ENCODE results near the gene CR1L. TPM values are rescaled to one million over a fixed set of nuclear protein-coding genes. Genes with fewer than 3 reads are reported as not detected.
"Not testable (repeated sequence)": the region's sequence is repeated elsewhere in the genome, so short reads cannot be mapped to it uniquely, and the experiment has no call there.

Gene CR1L
- total RNA-seq, 2 donors from 2014 or later, result not detected

DNA sequence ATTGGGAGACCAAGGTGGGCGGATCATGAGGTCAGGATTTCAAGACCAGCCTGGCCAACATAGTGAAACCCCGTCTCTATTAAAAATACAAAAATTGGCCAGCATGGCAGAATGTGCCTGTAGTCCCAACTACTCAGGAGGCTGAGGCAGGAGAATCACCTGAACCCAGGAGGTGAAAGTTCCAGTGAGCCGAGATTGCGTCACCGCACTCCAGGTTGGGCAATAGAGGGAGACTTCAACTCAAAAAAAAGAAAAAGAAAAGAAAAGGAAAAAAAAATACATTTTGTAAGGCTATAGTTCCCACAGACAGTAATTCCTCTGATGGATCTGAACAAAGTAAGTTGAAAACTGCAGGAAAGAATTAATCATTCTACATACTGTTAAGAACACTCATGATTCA is 58.8 kb downstream of the CR1L start:
- Histone ChIP-seq H3K36me3 (replicated peaks in 1 of 2; ENCODE audit: insufficient read depth in 1 of 2, low read depth in 2 of 2) (no peaks in the 10 kb centered on the region), H3K4me3 (no peak overlapping the region), H3K27me3 (no peaks in the 10 kb centered on the region), H3K9me3 (no peaks in the 10 kb centered on the region), H3K4me1 (no peaks in the 10 kb centered on the region), H3K27ac (no peak overlapping the region)
- DNase-seq (no peak), ATAC-seq (no peak)
- intact Hi-C loops (cut with DNase I), result no loop called here
- no peak for TF ChIP-seq POLR2A (IDR thresholded peaks at IDR 0.05)
- no peak for TF ChIP-seq CTCF (IDR thresholded peaks at IDR 0.05)
- WGBS, 2 donors, result 86 to 90% methylated on average over 5 of the region's 5 CpGs

DNA sequence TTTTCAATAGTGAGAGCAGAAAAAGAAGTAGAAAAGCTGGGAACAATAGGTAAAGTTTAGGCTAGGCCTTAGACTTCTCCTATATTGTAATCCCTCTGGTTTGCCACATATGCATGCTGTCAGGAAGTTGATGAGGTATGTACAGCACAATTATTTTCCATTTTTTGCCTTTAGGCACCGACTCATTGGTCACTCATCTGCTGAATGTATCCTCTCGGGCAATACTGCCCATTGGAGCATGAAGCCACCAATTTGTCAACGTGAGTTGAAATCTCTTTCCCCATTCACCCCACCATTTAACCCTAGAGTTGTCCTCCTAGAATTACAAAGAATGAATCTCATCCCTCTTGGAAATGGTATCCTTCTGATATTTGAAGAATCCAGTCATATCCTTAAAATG is 63.1 kb downstream of the CR1L start:
- ATAC-seq; H3K27me3 ChIP-seq; H3K4me1 ChIP-seq; H3K36me3 ChIP-seq (replicated peaks in 1 of 2; ENCODE audit: insufficient read depth in 1 of 2, low read depth in 2 of 2); H3K4me3 ChIP-seq; H3K9me3 ChIP-seq; H3K27ac ChIP-seq; DNase-seq; intact Hi-C loops (cut with DNase I): not testable (repeated sequence)
- WGBS, 2 donors, result 65 to 71% methylated on average over 3 of the region's 3 CpGs

DNA sequence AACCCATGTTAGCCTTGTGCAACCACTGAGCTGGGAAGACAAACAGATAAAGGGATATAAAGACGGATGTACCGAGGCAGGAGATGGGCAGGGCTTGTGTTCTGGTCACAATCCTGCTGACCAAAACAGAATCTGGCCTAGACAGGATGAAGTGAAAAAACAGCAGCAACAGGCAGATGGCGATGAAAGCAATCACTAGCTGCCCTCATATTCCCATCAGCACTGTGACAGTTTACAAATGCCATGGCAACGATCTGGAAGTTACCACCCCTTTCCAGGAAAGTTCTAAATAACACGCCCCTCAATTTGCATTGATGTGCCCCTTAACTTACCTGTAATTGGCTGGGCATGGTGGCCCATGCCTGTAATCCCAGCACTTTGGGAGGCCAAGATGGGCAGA is 66.4 kb downstream of the CR1L start:
- Histone ChIP-seq H3K36me3 (replicated peaks in 1 of 2; ENCODE audit: insufficient read depth in 1 of 2, low read depth in 2 of 2) (no peaks in the 10 kb centered on the region), H3K4me3 (no peak overlapping the region), H3K27ac (no peak overlapping the region), H3K4me1 (no peaks in the 10 kb centered on the region), H3K9me3 (no peaks in the 10 kb centered on the region), H3K27me3 (no peaks in the 10 kb centered on the region)
- TF ChIP-seq POLR2A (IDR thresholded peaks at IDR 0.05) (no peak), CTCF (IDR thresholded peaks at IDR 0.05) (peak in 4 of 7 experiments; percentile 16 to 38 (median 23))
- intact Hi-C loops (cut with DNase I), result no loop called here
- DNase-seq (peak in 3 of 4 donors; percentile 18 to 50 (median 28)), ATAC-seq (peak; percentile 72)
- 37 to 42% methylated on average over 5 of the region's 5 CpGs for WGBS, 2 donors

DNA sequence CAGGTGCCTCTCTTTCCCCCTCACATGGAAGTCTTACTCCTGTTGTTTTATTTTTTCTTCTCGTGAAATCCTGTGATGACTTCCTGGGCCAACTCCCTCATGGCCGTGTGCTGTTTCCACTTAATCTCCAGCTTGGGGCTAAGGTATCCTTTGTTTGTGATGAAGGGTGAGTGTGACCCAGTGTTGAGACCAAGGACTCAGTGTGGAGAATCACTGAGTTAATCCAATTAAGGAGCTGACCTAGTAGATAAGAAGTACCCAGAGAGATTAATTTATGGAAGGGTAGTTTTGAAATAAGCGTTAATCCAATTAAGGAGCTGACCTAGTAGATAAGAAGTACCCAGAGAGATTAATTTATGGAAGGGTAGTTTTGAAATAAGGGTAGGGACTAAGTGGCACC is 67.8 kb downstream of the CR1L start:
- H3K27me3 ChIP-seq; H3K9me3 ChIP-seq; H3K36me3 ChIP-seq (replicated peaks in 1 of 2; ENCODE audit: insufficient read depth in 1 of 2, low read depth in 2 of 2); intact Hi-C loops (cut with DNase I); H3K27ac ChIP-seq; ATAC-seq; H3K4me1 ChIP-seq; DNase-seq; H3K4me3 ChIP-seq: not testable (repeated sequence)
- 66 to 82% methylated on average over 3 of the region's 3 CpGs for WGBS, 2 donors

DNA sequence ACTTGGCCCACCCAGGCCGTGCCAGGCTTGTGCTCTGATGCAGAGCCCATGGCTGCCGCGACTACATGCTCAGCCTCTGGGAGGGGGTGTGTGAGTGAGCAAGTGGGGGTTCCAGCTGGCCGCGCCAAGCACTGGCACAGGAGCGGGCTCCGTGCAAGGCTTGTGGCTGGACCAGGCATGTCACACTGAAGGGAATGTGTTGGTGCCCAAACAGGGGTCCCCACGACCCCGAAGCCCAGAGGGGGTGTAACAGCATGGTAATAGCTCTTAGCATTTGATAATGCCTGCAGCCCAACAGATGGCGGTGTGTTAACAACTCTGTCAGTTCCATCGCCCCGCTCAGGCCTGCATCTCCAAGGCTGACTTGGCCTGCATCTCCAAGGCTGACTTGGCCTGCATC is 68.6 kb downstream of the CR1L start:
- H3K36me3 ChIP-seq (replicated peaks in 1 of 2; ENCODE audit: insufficient read depth in 1 of 2, low read depth in 2 of 2), result no peaks in the 10 kb centered on the region
- WGBS, 2 donors, result 85 to 91% methylated on average over 7 to 12 of the region's 12 CpGs
- no peaks in the 10 kb centered on the region for H3K4me1 ChIP-seq
- DNase-seq (no peak), ATAC-seq (no peak)
- H3K27me3 ChIP-seq, result no peaks in the 10 kb centered on the region
- H3K27ac ChIP-seq, result no peak overlapping the region
- H3K4me3 ChIP-seq, result no peak overlapping the region
- TF ChIP-seq POLR2A (IDR thresholded peaks at IDR 0.05) (no peak), CTCF (IDR thresholded peaks at IDR 0.05) (no peak)
- intact Hi-C loops (cut with DNase I), result no loop called here
- no peaks in the 10 kb centered on the region for H3K9me3 ChIP-seq

- Histone ChIP-seq H3K27ac (no peak overlapping the region), H3K4me3 (no peak overlapping the region), H3K36me3 (replicated peaks in 1 of 2; ENCODE audit: insufficient read depth in 1 of 2, low read depth in 2 of 2) (no peaks in the 10 kb centered on the region), H3K9me3 (no peaks in the 10 kb centered on the region), H3K27me3 (no peaks in the 10 kb centered on the region), H3K4me1 (no peaks in the 10 kb centered on the region)
- TF ChIP-seq CTCF (IDR thresholded peaks at IDR 0.05) (no peak), POLR2A (IDR thresholded peaks at IDR 0.05) (no peak)
- intact Hi-C loops (cut with DNase I), result no loop called here
- ATAC-seq (no peak), DNase-seq (no peak)
- 78% methylated on average over 2 of the region's 2 CpGs for WGBS, 2 donors
Measured at GRCh38 chr1:207719234-207719633, 74.3 kb downstream of the CR1L start.

GRCh38 chr1:207728200-207728858 is 83.4 kb downstream of the CR1L start:
- H3K4me1 ChIP-seq; H3K27ac ChIP-seq; intact Hi-C loops (cut with DNase I); ATAC-seq; DNase-seq; H3K4me3 ChIP-seq; H3K27me3 ChIP-seq; H3K9me3 ChIP-seq; H3K36me3 ChIP-seq (replicated peaks in 1 of 2; ENCODE audit: insufficient read depth in 1 of 2, low read depth in 2 of 2): not testable (repeated sequence)
- WGBS, 2 donors, result 75 to 76% methylated on average over 4 of the region's 4 CpGs

DNA sequence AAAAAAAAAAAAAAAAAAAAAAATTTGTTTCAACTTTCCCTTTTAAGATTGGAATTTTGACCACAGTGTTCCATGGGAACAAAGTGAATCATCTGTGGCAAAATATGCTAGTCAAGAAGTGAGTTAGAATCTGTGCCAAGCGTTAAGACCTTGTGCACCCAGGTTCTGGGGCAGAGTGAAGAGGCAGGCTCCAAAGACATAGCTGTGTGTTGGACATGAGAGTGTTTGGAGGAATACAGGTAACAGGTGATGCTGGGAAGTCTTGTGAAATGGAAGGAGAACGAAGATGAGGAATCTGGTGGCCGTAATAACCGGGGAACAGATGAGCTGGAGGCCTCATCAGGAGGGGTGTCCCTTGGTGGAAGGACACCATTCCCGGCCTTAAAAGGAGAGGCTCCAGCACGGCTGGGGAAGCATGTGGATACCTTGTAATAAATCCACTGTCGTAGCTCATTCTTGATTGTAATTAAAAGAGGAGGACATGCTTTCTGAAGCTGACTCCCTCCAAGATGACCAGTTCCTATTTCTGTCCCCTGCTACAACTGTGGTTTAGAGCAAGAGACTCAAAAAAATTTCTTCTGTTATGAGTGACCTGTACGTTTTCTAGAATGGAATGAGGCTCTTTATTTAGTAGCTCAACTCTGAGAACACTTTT is 92.7 kb downstream of the CR1L start:
- DNase-seq; H3K27me3 ChIP-seq; H3K4me1 ChIP-seq; H3K36me3 ChIP-seq (replicated peaks in 1 of 2; ENCODE audit: insufficient read depth in 1 of 2, low read depth in 2 of 2); intact Hi-C loops (cut with DNase I); H3K4me3 ChIP-seq; H3K9me3 ChIP-seq: not testable (repeated sequence)
- ATAC-seq, result peak; percentile 18
- WGBS, 2 donors, result 74 to 77% methylated on average over 8 of the region's 8 CpGs
- peak overlapping the region in 2 of 4 donors; percentile 34 to 38 for H3K27ac ChIP-seq
